GM18505 (cell line): ENCODE results near the gene TMC7.

Source experiments
- ATAC-seq: cut with Tn5 transposase; IDR thresholded peaks from one replicate; pipeline ENCODE4 v1.9.1; 2021; ENCODE audit not compliant: unreplicated experiment
- POLR2A ChIP-seq: IDR thresholded peaks from 4 replicates; pipeline ENCODE4 v1.6.1; 2011; ENCODE audit warnings: borderline replicate concordance; ENCODE audit not compliant: insufficient read depth, insufficient read length; ENCODE audit errors: extremely low read depth

TMC7 gene

DNA sequence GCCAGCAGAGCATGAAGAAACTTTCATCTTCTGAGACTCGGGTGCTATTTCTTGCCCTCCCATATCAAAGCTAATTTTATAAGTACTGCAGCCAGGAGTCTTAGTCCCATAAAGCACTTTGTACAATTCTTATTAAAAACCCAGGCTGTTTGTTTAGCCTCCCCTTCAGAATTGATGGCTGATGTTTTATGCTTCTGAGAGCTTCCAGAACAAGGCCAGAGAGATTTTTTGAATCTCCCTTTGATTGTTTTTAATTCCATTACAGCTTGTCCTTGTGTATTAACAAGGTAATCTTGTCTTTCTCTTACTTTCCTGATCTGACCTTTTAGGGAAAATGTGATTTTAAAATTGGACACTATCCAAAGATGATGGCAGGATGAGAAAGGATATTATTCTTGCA lies 99.9 kb downstream of the TMC7 start:
- no peak for ATAC-seq

DNA sequence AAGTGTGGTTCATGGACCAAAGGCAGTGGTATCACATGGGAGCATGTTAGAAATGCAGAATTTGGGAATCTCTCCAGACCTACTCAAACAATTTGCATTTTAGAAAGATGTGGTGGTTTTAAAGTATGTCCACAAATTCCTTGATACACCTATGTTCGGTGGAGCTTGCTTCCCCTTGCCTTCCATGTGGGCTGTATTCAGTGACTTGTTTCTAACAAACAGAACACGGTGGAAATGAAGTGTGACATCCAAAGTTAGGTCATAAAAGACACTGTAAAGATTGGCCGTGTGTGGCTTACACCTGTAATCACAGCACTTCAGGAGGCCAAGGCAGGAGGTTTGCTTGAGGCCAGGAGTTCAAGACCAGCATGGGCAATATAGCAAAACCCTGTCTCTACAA lies 100.4 kb downstream of the TMC7 start:
- ATAC-seq, result no peak
- no peak for TF ChIP-seq POLR2A

More for the DNA sequence above, 99.9 kb downstream of the TMC7 start:
- no peak for TF ChIP-seq POLR2A

DNA sequence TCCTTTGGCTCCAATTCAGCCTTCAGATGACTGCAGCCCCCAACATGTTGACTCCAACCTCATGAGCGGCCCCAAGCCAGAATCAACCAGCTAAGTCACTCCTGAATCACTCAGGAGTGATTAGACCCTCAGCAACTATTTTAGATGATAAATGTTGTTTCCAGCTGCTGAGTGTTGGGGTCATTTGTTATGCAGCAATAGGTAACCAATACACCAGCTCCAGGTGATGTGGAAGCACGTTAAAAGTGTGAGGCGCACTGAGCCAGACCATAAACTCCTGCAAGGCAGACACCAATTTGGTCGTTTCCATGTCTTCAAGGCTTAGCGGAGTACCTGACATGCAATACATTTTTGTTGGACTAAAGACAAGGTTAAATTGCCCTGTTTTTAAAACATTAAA lies 101.1 kb downstream of the TMC7 start:
- no peak for TF ChIP-seq POLR2A
- no peak for ATAC-seq

DNA sequence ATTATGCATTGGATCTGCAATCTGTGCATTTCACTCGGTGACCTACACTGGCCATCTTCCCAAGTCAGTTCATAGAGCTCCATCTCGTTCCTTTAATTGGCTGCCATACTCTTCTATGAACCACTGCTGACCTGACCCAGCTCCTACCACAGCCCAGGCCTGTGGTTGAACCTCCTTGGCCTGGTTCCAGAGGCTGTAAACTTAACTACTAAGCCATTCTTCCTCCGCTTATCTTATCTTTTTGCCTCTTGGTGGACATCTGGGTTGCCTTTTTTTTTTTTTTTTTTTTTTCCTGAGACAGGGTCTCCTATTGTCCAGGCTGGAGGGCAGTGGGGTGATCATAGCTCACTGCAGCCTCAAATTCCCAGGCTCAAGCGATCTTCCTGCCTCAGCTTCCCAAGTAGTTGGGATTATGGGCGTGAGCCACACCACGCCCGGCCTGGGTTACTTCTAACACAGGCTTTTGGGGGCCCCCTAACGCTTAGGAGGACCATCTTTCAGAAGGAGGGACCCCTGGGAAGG lies 102.0 kb downstream of the TMC7 start:
- no peak for TF ChIP-seq POLR2A
- no peak for ATAC-seq

DNA sequence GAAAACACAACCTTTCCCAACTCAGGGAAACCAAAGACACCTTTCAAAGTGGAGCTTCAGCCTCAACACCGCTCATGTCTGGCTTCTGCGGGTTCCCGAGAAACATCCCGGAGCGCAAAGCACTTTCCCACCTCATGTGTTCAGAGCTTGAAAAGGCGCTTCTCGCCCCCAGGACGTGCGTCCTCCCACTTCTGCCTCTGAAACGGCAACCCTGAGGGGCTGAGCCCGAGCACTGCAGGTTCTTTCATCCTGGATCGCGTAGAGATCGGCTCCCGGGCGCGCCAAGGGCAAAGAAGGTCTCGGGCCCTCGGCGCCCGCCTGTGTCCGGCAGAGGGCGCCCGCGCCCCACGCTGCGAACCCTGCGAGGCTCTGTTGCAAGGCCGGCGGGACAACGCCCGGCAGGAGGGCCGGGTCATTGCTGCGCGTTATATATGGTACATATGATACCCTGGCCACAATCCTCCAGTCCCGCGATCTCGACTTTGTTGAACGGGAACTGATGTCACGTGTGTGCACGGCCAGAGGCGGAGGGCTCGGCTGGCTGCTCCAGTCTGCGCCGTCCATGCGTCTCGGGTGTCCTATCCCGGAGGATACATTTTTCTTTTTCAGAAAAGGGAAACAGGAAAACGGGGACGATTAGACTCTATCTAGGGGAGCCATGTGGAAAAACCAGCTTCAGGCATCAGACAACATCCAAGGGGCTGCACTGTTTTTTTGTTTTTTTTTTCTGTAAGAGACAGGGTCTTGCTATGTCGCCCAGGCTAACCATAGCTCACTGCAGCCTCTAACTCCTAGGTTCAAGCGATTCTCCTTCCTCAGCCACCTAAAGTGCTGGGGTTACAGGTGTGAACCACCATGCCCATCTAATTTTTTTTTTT lies 102.8 kb downstream of the TMC7 start:
- peak; percentile 33 for TF ChIP-seq POLR2A
- ATAC-seq, result peak; percentile 66

DNA sequence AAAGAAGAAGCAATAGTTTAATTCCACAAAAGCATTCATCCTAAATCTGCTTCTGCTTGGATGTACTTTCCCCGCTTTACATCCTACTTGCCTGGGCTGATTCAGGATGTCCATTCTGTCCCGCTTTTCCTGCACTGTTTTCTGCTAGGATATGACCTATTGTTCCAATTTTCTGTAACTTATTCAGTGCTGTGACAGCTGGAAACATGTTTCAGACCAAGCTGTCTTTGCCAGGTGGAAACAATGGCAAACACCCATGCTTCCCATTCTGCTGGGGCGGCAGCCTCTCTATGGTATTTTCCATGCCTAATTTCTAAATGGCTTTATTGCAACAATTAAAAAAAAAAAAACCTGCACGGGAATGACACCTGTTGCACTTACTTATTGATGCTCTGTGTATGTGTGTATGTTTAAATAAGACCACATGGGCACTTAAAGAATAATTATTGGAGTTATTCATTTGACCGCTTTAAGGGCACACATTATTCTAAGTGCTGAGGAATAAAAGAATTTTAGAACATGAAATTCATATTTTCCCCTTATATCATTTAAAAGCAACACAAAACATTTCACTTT lies 104.7 kb downstream of the TMC7 start:
- TF ChIP-seq POLR2A, result no peak
- ATAC-seq, result no peak

DNA sequence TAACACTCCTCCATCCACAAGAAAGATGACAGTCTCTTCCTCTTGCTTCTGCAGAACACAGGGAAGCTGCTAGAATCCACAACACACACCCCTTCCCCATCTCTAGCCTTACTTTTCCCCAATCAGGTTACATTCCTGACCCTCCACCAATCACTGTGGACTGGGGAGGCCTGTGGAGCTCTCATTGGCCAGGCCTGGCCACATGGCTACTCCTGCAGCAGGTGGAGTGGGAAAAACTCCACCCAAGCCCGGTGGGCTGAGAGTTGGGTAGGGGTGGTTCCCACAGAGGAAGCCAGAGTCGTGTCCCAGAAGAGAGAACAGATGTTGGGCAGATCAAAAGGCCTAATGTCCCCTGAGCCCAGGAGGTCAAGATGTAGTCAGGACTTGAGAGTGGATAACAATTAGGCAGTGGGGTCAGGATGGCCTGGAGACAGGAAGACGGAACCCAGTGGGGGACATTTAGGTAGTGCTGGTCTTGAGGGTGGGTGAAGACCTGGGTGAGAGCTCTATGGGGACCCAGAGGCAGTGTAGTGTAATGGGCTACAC lies 105.7 kb downstream of the TMC7 start:
- no peak for TF ChIP-seq POLR2A
- ATAC-seq, result no peak

DNA sequence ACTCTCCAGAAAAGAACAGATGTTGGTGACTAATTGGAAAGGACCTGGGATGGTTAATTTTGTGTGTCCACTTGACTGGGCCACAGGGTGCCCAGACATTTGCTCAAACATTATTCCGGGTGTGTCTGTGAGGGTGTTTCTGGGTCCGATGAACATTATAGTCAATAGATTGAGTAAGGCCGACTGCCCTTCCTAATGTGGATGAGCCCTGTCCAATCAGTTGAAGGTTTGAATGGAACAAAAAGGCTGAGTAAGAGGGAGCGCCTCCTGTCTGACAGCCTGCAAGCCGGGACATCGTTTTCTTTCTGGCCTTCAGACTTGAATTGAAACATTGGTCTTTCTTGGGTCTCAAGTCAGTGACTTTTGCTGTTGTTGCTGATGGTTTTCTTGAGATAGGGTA lies 107.2 kb downstream of the TMC7 start:
- no peak for TF ChIP-seq POLR2A
- no peak for ATAC-seq

DNA sequence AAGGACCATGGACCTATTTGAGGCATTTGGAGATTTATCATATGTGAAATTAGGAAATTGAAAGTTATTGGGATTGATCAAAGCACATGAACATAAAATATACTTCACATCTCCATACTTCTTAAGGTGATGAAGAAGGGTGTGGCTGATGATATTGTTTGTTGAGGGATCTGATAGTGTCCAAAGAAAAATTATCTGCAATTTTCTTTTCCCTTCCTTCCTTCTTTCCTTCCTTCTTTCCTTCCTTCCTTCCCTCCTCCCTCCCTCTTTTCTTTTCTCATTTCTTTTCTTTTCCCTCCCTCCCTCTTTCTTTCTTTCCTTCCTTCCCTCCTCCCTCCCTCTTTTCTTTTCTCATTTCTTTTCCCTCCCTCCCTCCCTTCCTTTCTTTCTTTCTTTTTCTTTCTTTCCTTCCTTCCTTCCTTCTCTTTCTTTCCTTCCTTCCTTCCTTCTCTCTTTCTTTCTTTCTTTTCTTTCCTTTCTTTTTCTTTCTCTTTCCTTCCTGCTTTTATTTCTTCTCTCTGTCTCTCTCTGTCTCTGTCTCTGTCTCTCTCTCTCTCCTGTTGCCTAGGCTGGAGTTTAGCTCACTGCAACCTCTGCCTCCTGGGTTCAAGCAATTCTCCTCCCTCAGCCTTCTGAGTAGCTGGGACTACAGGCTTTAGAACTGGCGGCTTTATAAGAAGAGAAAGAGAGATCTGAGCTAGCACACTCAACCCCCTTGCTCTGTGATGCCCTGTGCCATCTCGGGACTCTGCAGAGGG lies 109.1 kb downstream of the TMC7 start:
- TF ChIP-seq POLR2A, result no peak
- no peak for ATAC-seq

DNA sequence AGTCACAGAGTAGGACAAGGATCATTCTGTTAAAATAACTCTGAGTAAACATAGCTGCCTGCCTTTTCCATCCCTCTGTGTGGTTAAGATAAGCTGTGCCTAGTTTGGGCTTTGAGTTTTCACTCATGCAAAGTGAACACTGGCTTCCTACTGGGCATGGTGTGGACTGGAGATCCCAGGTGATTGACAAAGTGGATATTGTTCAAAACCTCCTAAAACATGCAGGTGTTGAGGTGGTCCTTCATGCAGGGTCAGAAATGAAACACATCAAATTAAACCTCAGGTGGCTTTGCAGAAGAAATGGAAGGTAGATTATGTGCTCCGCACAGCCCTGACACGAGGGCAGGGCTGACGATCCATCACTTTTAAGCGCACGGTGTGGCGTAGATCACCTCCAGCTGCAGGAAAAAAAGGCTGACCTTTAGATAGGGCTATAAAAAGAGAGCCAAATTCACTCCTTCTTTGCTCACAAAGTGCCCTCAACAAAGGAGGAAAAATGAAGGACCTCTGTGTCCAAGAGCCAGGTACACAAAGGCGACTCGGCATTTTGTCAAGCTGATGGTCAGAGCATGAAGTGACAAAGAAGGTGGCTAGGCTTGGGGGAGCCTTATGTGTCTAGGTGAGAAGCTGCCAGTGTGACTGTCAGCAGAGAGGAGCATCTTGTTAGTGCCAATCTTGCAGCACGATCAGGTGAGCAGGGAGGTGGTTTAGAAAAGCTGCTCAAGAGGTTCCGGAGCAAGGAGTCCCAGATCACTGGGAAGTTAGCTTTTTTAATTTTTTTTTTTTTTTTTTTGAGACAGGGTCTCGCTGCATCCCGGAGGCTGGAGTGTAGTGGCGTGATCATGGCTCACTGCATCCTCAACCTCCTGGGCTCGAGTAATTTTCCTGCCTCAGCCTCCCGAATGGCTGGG lies 110.2 kb downstream of the TMC7 start:
- no peak for ATAC-seq
- TF ChIP-seq POLR2A, result no peak

DNA sequence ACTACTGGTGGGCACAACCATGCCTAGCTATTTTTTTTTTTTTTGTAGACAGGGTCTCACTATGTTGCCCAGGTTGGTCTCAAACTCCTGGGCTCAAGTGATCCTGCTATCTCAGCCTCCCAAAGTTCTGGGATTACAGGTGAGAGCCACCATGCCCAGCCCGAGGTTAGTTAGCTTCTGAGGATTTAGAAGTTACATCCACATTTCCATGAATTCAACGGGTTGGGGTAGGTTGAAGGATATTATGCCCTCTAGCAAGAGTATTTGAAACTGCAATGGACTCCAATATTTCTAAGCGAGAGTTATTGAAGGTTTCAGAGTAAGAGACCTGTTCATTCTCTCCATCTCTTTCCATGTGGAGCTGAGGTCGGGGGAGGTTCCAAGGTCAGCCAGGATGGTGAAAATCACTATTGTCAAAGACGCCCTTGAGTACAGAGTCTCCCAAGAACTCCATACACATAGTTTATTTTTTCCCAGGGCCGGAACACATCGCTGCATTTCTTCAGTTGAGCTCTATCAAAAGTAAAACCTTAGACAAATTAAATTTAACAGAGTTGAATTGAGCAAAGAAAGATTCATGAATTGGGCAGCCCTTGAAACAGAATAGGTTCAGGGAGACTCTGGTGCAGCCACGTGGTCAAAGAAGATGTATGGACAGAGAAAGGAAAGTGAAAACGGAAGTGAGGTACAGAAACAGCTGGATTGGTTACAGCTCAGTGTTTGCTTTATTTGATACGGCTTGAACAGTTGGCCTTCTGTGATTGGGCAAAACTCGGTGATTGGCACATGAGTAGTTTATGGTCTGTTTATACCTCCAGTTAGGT lies 111.0 kb downstream of the TMC7 start:
- no peak for ATAC-seq
- no peak for TF ChIP-seq POLR2A
